ENCODE measurements around the gene RNPEP. TPM values are rescaled to one million over a fixed set of nuclear protein-coding genes. Genes with fewer than 3 reads are reported as not detected.

RNPEP gene
- total and polyA plus RNA-seq, 2 of the 8 experiments (the other 6 are each of a cell fraction or from before 2014, with no cell fraction given) = 34.1 to 51.1 TPM

DNA sequence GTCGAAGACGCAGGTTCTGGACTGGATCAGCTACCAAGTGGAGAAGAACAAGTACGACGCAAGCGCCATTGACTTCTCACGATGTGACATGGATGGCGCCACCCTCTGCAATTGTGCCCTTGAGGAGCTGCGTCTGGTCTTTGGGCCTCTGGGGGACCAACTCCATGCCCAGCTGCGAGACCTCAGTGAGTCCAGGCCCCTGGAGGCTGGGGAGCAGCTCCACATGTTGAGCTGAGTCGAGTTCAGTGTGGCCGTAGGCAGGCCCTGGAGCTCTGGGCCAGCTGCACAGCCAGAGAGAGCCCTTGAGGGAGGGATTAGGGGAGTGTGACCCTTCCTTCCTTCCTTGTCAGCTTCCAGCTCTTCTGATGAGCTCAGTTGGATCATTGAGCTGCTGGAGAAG lies 29.5 kb downstream of the RNPEP start:
- H2BK15ac ChIP-seq (ENCODE audit: low read length) = no peak overlapping the region
- no peak overlapping the region for H4K5ac ChIP-seq (ENCODE audit: insufficient read length, low read depth, low read length)
- peaks cover 2 to 3% of the 10 kb centered on the region in 2 experiments for H4K20me1 ChIP-seq (replicated peaks in 1 of 2; ENCODE audit: control insufficient read depth in 1 of 2, insufficient read depth in 2 of 2, low read length in 2 of 2)
- no peak overlapping the region for H3K14ac ChIP-seq (ENCODE audit: insufficient read length)
- no peak overlapping the region for H3K4me3 ChIP-seq (ENCODE audit: extremely low read depth in 1 of 4, insufficient read depth in 2 of 4, low read depth in 3 of 4, low read length in 4 of 4)
- peak overlapping the region; percentile 39; the same call in 1 of the 2 replicates for H3K18ac ChIP-seq (ENCODE audit: extremely low read depth, low read length)
- FAIRE-seq = no peak
- H2BK12ac ChIP-seq (ENCODE audit: low read depth, low read length) = no peak overlapping the region
- H4K91ac ChIP-seq (replicated peaks; ENCODE audit: insufficient read length, low read length) = no peak overlapping the region
- 97% methylated on average over 11 of the region's 11 CpGs; no CpG with 5 or more reads in 1 of the 2 experiments for WGBS, 2 experiments (ENCODE audit: extremely low coverage in 1 of 2, insufficient coverage in 1 of 2, insufficient read length in 1 of 2, insufficient replicate concordance in 2 of 2, low coverage in 1 of 2, low lambda C conversion rate in 2 of 2, missing lambda C conversion rate in 1 of 2)
- no peaks in the 10 kb centered on the region for H3K9me3 ChIP-seq (ENCODE audit: insufficient read depth in 2 of 2, low read depth in 1 of 2, low read length in 1 of 2)
- no peak overlapping the region for H2AFZ ChIP-seq (ENCODE audit: low read length)
- peaks cover 5% of the 10 kb centered on the region for H3K79me1 ChIP-seq (ENCODE audit: low read depth, low read length)
- H3K23ac ChIP-seq (ENCODE audit: insufficient read length) = no peak overlapping the region
- no peak overlapping the region for H3K27ac ChIP-seq (ENCODE audit: low read depth, low read length)
- peaks cover 8 to 39% (median 16%) of the 10 kb centered on the region in 4 experiments; a peak in 7 of 8 replicates for H3K36me3 ChIP-seq (ENCODE audit: control insufficient read depth in 2 of 4, insufficient read depth in 4 of 4, low read length in 3 of 4)
- POLR2A ChIA-PET (ENCODE audit: partially characterized antibody) = interaction anchor here (0.8 to 7.5 kb wide), 13 partner anchors 10 to 144 kb away, joined by 3 to 74 read pairs (median 6); partner anchors contain the start of gene GPR37L1
- no peaks in the 10 kb centered on the region for H3K27me3 ChIP-seq (replicated peaks in 1 of 4; ENCODE audit: control insufficient read depth in 3 of 4, extremely low read depth in 1 of 4, insufficient read depth in 3 of 4, low read length in 3 of 4)
- H3K4me2 ChIP-seq (ENCODE audit: insufficient read depth in 1 of 2, low read depth in 2 of 2, low read length in 2 of 2) = peak overlapping the region in 1 of 2 experiments; percentile 88; a peak in 1 of 4 replicates
- H2AK5ac ChIP-seq (ENCODE audit: low read depth, low read length) = no peak overlapping the region
- no peak overlapping the region for H4K8ac ChIP-seq (ENCODE audit: extremely low read depth, insufficient read depth, low read length)
- H3K56ac ChIP-seq (replicated peaks; ENCODE audit: insufficient read length, low read depth, low read length) = no peak overlapping the region
- peaks cover 12 to 37% (median 29%) of the 10 kb centered on the region in 4 experiments for H3K4me1 ChIP-seq (replicated peaks in 1 of 4; ENCODE audit: control insufficient read depth in 3 of 4, insufficient read depth in 4 of 4, low read length in 3 of 4)
- no peak for DNase-seq (ENCODE audit: low read depth in 1 of 2, low spot score in 2 of 2)
- H3K9ac ChIP-seq (replicated peaks in 1 of 4; ENCODE audit: extremely low read depth in 1 of 4, low read depth in 3 of 4, low read length in 3 of 4) = no peak overlapping the region
- TF ChIP-seq NANOG (IDR thresholded peaks at IDR 0.05; ENCODE audit: insufficient read depth, low read depth, low read length, poor library complexity, severe bottlenecking) (no peak), BACH1 (IDR thresholded peaks at IDR 0.05; ENCODE audit: low read length) (no peak), GABPA (IDR thresholded peaks at IDR 0.05; ENCODE audit: borderline replicate concordance, insufficient read depth, low read length) (no peak), EP300 (IDR thresholded peaks at IDR 0.05; ENCODE audit: borderline replicate concordance in 1 of 2, low read depth in 2 of 2, low read length in 2 of 2) (no peak), YY1 (IDR thresholded peaks at IDR 0.05; ENCODE audit: low read depth, low read length) (no peak), RNF2 (IDR thresholded peaks at IDR 0.05; ENCODE audit: borderline replicate concordance, low read depth, low read length, missing control alignments, poor library complexity, severe bottlenecking) (no peak), HDAC6 (IDR thresholded peaks at IDR 0.05; ENCODE audit: low read depth, low read length) (no peak)
- TF ChIP-seq, protein P1, sequence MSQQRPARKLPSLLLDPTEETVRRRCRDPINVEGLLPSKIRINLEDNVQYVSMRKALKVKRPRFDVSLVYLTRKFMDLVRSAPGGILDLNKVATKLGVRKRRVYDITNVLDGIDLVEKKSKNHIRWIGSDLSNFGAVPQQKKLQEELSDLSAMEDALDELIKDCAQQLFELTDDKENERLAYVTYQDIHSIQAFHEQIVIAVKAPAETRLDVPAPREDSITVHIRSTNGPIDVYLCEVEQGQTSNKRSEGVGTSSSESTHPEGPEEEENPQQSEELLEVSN (IDR thresholded peaks at IDR 0.05) = no peak
- TF ChIP-seq, protein P2, sequence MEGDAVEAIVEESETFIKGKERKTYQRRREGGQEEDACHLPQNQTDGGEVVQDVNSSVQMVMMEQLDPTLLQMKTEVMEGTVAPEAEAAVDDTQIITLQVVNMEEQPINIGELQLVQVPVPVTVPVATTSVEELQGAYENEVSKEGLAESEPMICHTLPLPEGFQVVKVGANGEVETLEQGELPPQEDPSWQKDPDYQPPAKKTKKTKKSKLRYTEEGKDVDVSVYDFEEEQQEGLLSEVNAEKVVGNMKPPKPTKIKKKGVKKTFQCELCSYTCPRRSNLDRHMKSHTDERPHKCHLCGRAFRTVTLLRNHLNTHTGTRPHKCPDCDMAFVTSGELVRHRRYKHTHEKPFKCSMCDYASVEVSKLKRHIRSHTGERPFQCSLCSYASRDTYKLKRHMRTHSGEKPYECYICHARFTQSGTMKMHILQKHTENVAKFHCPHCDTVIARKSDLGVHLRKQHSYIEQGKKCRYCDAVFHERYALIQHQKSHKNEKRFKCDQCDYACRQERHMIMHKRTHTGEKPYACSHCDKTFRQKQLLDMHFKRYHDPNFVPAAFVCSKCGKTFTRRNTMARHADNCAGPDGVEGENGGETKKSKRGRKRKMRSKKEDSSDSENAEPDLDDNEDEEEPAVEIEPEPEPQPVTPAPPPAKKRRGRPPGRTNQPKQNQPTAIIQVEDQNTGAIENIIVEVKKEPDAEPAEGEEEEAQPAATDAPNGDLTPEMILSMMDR (IDR thresholded peaks at IDR 0.05; ENCODE audit: control extremely low read depth in 1 of 3, insufficient read depth in 1 of 3, low read depth in 1 of 3, low read length in 3 of 3) = no peak
- no peak overlapping the region for H3K4ac ChIP-seq (replicated peaks; ENCODE audit: insufficient read length, low read depth, low read length)
- no peak overlapping the region for H2BK20ac ChIP-seq (ENCODE audit: low read length)
- CTCF ChIA-PET (ENCODE audit: partially characterized antibody) = interaction anchor here (0.6 to 27.9 kb wide), 15 partner anchors 11 to 590 kb away, joined by 3 to 1014 read pairs (median 4); partner anchors contain the start of gene GPR37L1
- no peak overlapping the region for H2BK120ac ChIP-seq (replicated peaks; ENCODE audit: low read depth, low read length)
- H3K79me2 ChIP-seq (ENCODE audit: control insufficient read depth in 1 of 2, insufficient read depth in 2 of 2, low read length in 2 of 2) = peaks cover 0 to 13% of the 10 kb centered on the region in 2 experiments; a peak in 1 of 4 replicates
- H3K23me2 ChIP-seq (ENCODE audit: low read depth, low read length) = peaks cover 9% of the 10 kb centered on the region
- no peak overlapping the region for H2BK5ac ChIP-seq (ENCODE audit: low read depth, low read length)
